ENCODE measurements around the gene MBD3L2B. TPM values are rescaled to one million over a fixed set of nuclear protein-coding genes. Genes with fewer than 3 reads are reported as not detected.

MBD3L2B gene
- total and polyA plus RNA-seq, 2 donors (not counting 3 experiments of a cell fraction or from before 2014, with no cell fraction given), result not detected

- Histone ChIP-seq H3K79me2 (ENCODE audit: control insufficient read depth, insufficient read depth, low read length) (no peaks in the 10 kb centered on the region), H3K9ac (replicated peaks; ENCODE audit: extremely low read depth, insufficient read depth, low read length) (no peak overlapping the region), H3K4me2 (ENCODE audit: insufficient read depth, low read length) (no peak overlapping the region), H4K20me1 (replicated peaks; ENCODE audit: control insufficient read depth, extremely low read depth, insufficient read depth, low read length) (no peaks in the 10 kb centered on the region), H3K27ac (ENCODE audit: insufficient read depth, low read depth, low read length) (no peak overlapping the region), H3K27me3 (ENCODE audit: control insufficient read depth in 2 of 2, insufficient read depth in 2 of 2, low read length in 2 of 2) (no peaks in the 10 kb centered on the region), H3K9me3 (replicated peaks; ENCODE audit: control insufficient read depth, insufficient read depth, low read length) (no peaks in the 10 kb centered on the region), H3K9me1 (replicated peaks; ENCODE audit: control insufficient read depth, extremely low read depth, insufficient read depth, low read length) (no peaks in the 10 kb centered on the region), H3K4me3 (replicated peaks in 1 of 3; ENCODE audit: insufficient read depth in 1 of 3, low read depth in 1 of 3, low read length in 3 of 3) (no peak overlapping the region), H3K4me1 (ENCODE audit: control insufficient read depth, extremely low read depth, insufficient read depth, low read length) (no peaks in the 10 kb centered on the region), H2AFZ (ENCODE audit: low read depth, low read length) (no peak overlapping the region), H3K36me3 (ENCODE audit: control insufficient read depth in 2 of 2, extremely low read depth in 1 of 2, insufficient read depth in 2 of 2, low read length in 2 of 2) (no peaks in the 10 kb centered on the region)
- dilution Hi-C loops (cut with MboI; ENCODE audit: extremely low pct_ligation_motif_present, low sequenced_read_pairs), result no loop called here
- ChIA-PET POLR2A (no interaction called here), CTCF (no interaction called here)
- FAIRE-seq, result no peak
- BruUV-seq (replicated peaks), result no TSS peak
- TF ChIP-seq POLR2A (IDR thresholded peaks at IDR 0.05; ENCODE audit: low read depth, low read length), result no peak
- TF ChIP-seq MAX (IDR thresholded peaks at IDR 0.05; ENCODE audit: insufficient read depth, insufficient read length), result no peak
- no peak for TF ChIP-seq MYC (IDR thresholded peaks at IDR 0.05; ENCODE audit: low read depth, low read length)
- intact Hi-C loops (cut with micrococcal nuclease), result no loop called here
- DNase-seq (ENCODE audit: low read depth, low spot score), result no peak
These were observed 37.8 kb downstream of the MBD3L2B start for GRCh38 chr19:6983448-6983847.

GRCh38 chr19:6979399-6979798, 41.8 kb downstream of the MBD3L2B start:
- Histone ChIP-seq H3K4me3 (replicated peaks in 1 of 3; ENCODE audit: insufficient read depth in 1 of 3, low read depth in 1 of 3, low read length in 3 of 3) (no peak overlapping the region), H3K9ac (replicated peaks; ENCODE audit: extremely low read depth, insufficient read depth, low read length) (no peak overlapping the region), H3K9me1 (replicated peaks; ENCODE audit: control insufficient read depth, extremely low read depth, insufficient read depth, low read length) (no peaks in the 10 kb centered on the region), H3K9me3 (replicated peaks; ENCODE audit: control insufficient read depth, insufficient read depth, low read length) (no peaks in the 10 kb centered on the region), H3K36me3 (ENCODE audit: control insufficient read depth in 2 of 2, extremely low read depth in 1 of 2, insufficient read depth in 2 of 2, low read length in 2 of 2) (no peaks in the 10 kb centered on the region), H4K20me1 (replicated peaks; ENCODE audit: control insufficient read depth, extremely low read depth, insufficient read depth, low read length) (no peaks in the 10 kb centered on the region), H3K4me2 (ENCODE audit: insufficient read depth, low read length) (no peak overlapping the region), H3K4me1 (ENCODE audit: control insufficient read depth, extremely low read depth, insufficient read depth, low read length) (no peaks in the 10 kb centered on the region), H3K27ac (ENCODE audit: insufficient read depth, low read depth, low read length) (no peak overlapping the region), H3K79me2 (ENCODE audit: control insufficient read depth, insufficient read depth, low read length) (no peaks in the 10 kb centered on the region), H2AFZ (ENCODE audit: low read depth, low read length) (no peak overlapping the region), H3K27me3 (ENCODE audit: control insufficient read depth in 2 of 2, insufficient read depth in 2 of 2, low read length in 2 of 2) (no peaks in the 10 kb centered on the region)
- no TSS peak for BruUV-seq (replicated peaks)
- TF ChIP-seq JUN (IDR thresholded peaks at IDR 0.05; ENCODE audit: borderline replicate concordance, insufficient read depth, insufficient read length, low read depth) (no peak), MYC (IDR thresholded peaks at IDR 0.05; ENCODE audit: low read depth, low read length) (no peak), POLR2A (IDR thresholded peaks at IDR 0.05; ENCODE audit: low read depth, low read length) (no peak), FOS (IDR thresholded peaks at IDR 0.05; ENCODE audit: borderline replicate concordance, insufficient read depth, low read length) (no peak)
- FAIRE-seq (no peak), DNase-seq (ENCODE audit: low read depth, low spot score) (no peak)
- dilution Hi-C loops (cut with MboI; ENCODE audit: extremely low pct_ligation_motif_present, low sequenced_read_pairs) (no loop called here), intact Hi-C loops (cut with micrococcal nuclease) (no loop called here)
- ChIA-PET CTCF (no interaction called here), POLR2A (interaction anchor here (0.6 kb wide), 1 partner anchor 1245 kb away, joined by 3 read pairs; no protein-coding TSS in a partner anchor)
